OCI-LY1 (cell line): ENCODE data around the gene SAP30L.

Experiments
- H2AFZ ChIP-seq: fragments of 200-600 bp; sonication (generic), shearing (Covaris generic); 2 replicates; pipeline ENCODE4 v1.6.0; 2014; ENCODE audit warnings: antibody characterized with exemption, mild to moderate bottlenecking, low read length
- H3F3A ChIP-seq: fragments of 200-600 bp; sonication (generic), shearing (Covaris generic); 2 replicates; pipeline ENCODE4 v1.6.0; 2014; ENCODE audit warnings: mild to moderate bottlenecking, antibody characterized with exemption, low read length, moderate library complexity; ENCODE audit not compliant: insufficient read depth
- H3K27ac ChIP-seq: fragments of 200-600 bp; sonication (generic); 2 replicates; pipeline ENCODE4 v1.5.1; 2014; ENCODE audit warnings: low read length, mixed run types, mild to moderate bottlenecking, low read depth; ENCODE audit not compliant: poor library complexity, severe bottlenecking
- H3K27me3 ChIP-seq: fragments of 200-600 bp; sonication (generic); 2 replicates; pipeline ENCODE4 v1.6.0; 2014; ENCODE audit warnings: antibody characterized with exemption, mild to moderate bottlenecking, low read length, moderate library complexity; ENCODE audit not compliant: insufficient read depth
- H3K36me3 ChIP-seq: fragments of 200-600 bp; sonication (generic); 2 replicates; pipeline ENCODE4 v1.6.1; 2014; ENCODE audit warnings: mild to moderate bottlenecking, antibody characterized with exemption, low read length, moderate library complexity, mixed read lengths; ENCODE audit not compliant: insufficient read depth
- H3K4me1 ChIP-seq: fragments of 200-600 bp; sonication (generic); 2 replicates; pipeline ENCODE4 v1.5.1; 2014; ENCODE audit warnings: mild to moderate bottlenecking, low read length, moderate library complexity; ENCODE audit not compliant: insufficient read depth, severe bottlenecking
- H3K4me2 ChIP-seq: fragments of 200-600 bp; sonication (generic), shearing (Covaris generic); 2 replicates; pipeline ENCODE4 v1.6.1; 2014; ENCODE audit warnings: low read length
- H3K4me3 ChIP-seq: fragments of 200-600 bp; sonication (generic); 2 replicates; pipeline ENCODE4 v1.5.1; 2014; ENCODE audit warnings: low read length, low read depth, mild to moderate bottlenecking, mixed read lengths; ENCODE audit not compliant: poor library complexity, severe bottlenecking
- H3K79me2 ChIP-seq: fragments of 200-600 bp; shearing (Covaris generic); 2 replicates; pipeline ENCODE4 v1.6.1; 2016; ENCODE audit warnings: mixed run types, low read length, mixed read lengths; ENCODE audit not compliant: insufficient read depth
- H3K9ac ChIP-seq: fragments of 200-600 bp; sonication (generic), shearing (Covaris generic); 2 replicates; pipeline ENCODE4 v1.6.1; 2014; ENCODE audit warnings: mild to moderate bottlenecking, low read length, mixed read lengths
- H3K9me2 ChIP-seq: fragments of 200-600 bp; sonication (generic), shearing (Covaris generic); 2 replicates; pipeline ENCODE4 v1.6.1; 2014; ENCODE audit warnings: low read depth, mild to moderate bottlenecking, low read length, mixed read lengths
- H3K9me3 ChIP-seq: fragments of 200-600 bp; shearing (Covaris generic); 2 replicates; pipeline ENCODE4 v1.6.1; 2014; ENCODE audit warnings: low read length, mixed read lengths
- H4K20me1 ChIP-seq: fragments of 200-600 bp; sonication (generic), shearing (Covaris generic); 2 replicates; pipeline ENCODE4 v1.6.0; 2016; ENCODE audit warnings: mild to moderate bottlenecking, low read length; ENCODE audit not compliant: insufficient read depth
- EZH2 ChIP-seq: fragments of 200-600 bp; sonication (generic), shearing (Covaris generic); IDR thresholded peaks from 2 replicates; pipeline ENCODE4 v1.8.0; 2017; ENCODE audit warnings: borderline replicate concordance, mixed run types, mild to moderate bottlenecking, antibody characterized with exemption, low read length, moderate library complexity, mixed read lengths
- TF ChIP-seq, protein P1 (sequence below): fragments of 200-600 bp; sonication (generic), shearing (Covaris generic); IDR thresholded peaks from 2 replicates; pipeline ENCODE4 v1.5.1; 2017; ENCODE audit warnings: mild to moderate bottlenecking, antibody characterized with exemption, low read length, moderate library complexity, mixed read lengths

The SAP30L gene

DNA sequence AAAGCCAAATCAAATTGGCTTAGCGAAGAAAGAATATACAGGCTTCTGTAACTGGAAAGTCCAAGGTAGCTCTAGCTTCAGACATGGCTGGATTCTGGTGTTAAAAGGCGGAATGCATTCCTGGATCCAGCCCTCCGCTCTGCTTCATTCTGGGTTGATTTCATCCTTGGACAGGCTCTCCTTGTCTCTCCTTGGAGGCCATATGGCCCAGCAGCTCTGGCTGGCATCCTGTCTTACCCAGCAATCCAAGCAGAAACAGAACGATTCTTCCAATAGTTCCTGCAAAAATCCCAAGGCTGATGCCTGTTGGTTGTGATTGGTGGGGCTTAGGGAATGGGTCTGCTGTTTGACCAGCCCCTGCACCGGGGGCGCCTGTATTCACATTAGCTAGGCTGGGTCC is 37.0 kb upstream of the SAP30L start:
- H3K4me1 ChIP-seq = peaks cover 4% of the 10 kb centered on the region
- no peak overlapping the region for H3K4me2 ChIP-seq
- H3F3A ChIP-seq = no peaks in the 10 kb centered on the region
- no peaks in the 10 kb centered on the region for H4K20me1 ChIP-seq
- H3K9ac ChIP-seq = no peak overlapping the region
- no peak overlapping the region for H3K27ac ChIP-seq
- H3K27me3 ChIP-seq = no peaks in the 10 kb centered on the region
- H3K79me2 ChIP-seq = no peaks in the 10 kb centered on the region
- no peak overlapping the region for H2AFZ ChIP-seq
- no peaks in the 10 kb centered on the region for H3K36me3 ChIP-seq
- H3K9me3 ChIP-seq = no peaks in the 10 kb centered on the region
- no peak for TF ChIP-seq EZH2
- TF ChIP-seq, protein P1, sequence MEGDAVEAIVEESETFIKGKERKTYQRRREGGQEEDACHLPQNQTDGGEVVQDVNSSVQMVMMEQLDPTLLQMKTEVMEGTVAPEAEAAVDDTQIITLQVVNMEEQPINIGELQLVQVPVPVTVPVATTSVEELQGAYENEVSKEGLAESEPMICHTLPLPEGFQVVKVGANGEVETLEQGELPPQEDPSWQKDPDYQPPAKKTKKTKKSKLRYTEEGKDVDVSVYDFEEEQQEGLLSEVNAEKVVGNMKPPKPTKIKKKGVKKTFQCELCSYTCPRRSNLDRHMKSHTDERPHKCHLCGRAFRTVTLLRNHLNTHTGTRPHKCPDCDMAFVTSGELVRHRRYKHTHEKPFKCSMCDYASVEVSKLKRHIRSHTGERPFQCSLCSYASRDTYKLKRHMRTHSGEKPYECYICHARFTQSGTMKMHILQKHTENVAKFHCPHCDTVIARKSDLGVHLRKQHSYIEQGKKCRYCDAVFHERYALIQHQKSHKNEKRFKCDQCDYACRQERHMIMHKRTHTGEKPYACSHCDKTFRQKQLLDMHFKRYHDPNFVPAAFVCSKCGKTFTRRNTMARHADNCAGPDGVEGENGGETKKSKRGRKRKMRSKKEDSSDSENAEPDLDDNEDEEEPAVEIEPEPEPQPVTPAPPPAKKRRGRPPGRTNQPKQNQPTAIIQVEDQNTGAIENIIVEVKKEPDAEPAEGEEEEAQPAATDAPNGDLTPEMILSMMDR = no peak
- H3K9me2 ChIP-seq = no peaks in the 10 kb centered on the region
- H3K4me3 ChIP-seq = no peak overlapping the region

DNA sequence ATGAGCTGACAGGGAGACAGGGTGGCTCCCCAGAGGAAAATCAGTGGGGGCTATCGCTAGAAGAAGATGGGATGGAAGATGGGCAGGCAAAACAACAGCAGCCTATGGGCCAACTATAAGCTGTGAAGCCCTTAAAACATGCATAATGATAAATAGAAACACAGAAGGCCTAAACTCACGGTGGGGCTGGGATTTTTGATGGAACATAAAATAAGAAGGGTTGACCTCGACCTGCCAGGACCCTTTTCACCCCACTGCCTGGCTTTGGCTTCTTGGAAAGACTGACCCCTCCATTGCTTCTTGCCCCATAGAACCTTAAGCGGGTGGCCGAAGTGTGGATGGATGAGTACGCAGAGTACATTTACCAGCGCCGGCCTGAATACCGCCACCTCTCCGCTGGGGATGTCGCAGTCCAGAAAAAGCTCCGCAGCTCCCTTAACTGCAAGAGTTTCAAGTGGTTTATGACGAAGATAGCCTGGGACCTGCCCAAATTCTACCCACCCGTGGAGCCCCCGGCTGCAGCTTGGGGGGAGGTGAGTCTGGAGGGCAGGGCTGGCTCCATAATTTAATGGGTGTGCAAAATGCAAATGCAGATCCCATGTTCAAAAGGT is 36.5 kb upstream of the SAP30L start:
- Histone ChIP-seq H3K79me2 (no peaks in the 10 kb centered on the region), H3K36me3 (no peaks in the 10 kb centered on the region), H3K4me3 (no peak overlapping the region), H3K4me1 (peaks cover 4% of the 10 kb centered on the region), H3K27ac (no peak overlapping the region), H3K9me3 (no peaks in the 10 kb centered on the region), H3K9me2 (no peaks in the 10 kb centered on the region), H3F3A (no peaks in the 10 kb centered on the region), H2AFZ (no peak overlapping the region), H3K4me2 (no peak overlapping the region), H3K27me3 (no peaks in the 10 kb centered on the region), H3K9ac (no peak overlapping the region), H4K20me1 (no peaks in the 10 kb centered on the region)
- TF ChIP-seq, protein P1 = no peak
- TF ChIP-seq EZH2 = no peak

DNA sequence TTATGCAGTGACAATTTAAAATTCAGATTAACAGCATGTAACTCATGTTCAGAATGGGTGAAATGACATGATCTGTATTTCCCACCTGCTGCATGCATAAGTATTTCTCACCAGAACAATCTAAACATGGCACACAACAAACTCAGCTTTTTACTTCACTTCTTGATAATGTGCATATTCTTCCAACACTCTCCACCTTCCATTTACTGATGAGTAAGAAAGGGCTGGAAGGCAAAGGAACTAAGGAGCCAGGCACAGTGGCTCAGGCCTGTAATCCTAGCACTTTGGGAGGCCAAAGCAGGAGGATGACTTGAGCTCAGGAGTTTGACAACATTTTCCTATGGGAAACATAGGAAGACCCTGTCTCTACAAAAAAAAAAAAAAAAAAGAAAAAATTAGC is 35.8 kb upstream of the SAP30L start:
- H3K4me3 ChIP-seq = no peak overlapping the region
- no peaks in the 10 kb centered on the region for H3K9me3 ChIP-seq
- H3K79me2 ChIP-seq = no peaks in the 10 kb centered on the region
- TF ChIP-seq, protein P1 = no peak
- no peak for TF ChIP-seq EZH2
- no peaks in the 10 kb centered on the region for H3K36me3 ChIP-seq
- no peaks in the 10 kb centered on the region for H3K9me2 ChIP-seq
- H3F3A ChIP-seq = no peaks in the 10 kb centered on the region
- no peak overlapping the region for H3K27ac ChIP-seq
- H3K27me3 ChIP-seq = no peaks in the 10 kb centered on the region
- no peaks in the 10 kb centered on the region for H4K20me1 ChIP-seq
- H3K9ac ChIP-seq = no peak overlapping the region
- H3K4me1 ChIP-seq = peaks cover 2% of the 10 kb centered on the region
- H2AFZ ChIP-seq = no peak overlapping the region
- H3K4me2 ChIP-seq = no peak overlapping the region
